HEK293 (cell line): ENCODE results near the gene PIGL.

Experiments used
- GFI1B ChIP-seq: fragments of 450-650 bp; formaldehyde crosslinking; IDR thresholded peaks from 2 replicates; pipeline ENCODE4 v1.5.1; 2016; ENCODE audit warnings: missing biosample characterization, missing genetic modification characterization
- GLI4 ChIP-seq: fragments of 450-650 bp; formaldehyde crosslinking; IDR thresholded peaks from 2 replicates; pipeline ENCODE4 v1.5.1; 2016; ENCODE audit warnings: missing biosample characterization, missing genetic modification characterization
- HIC1 ChIP-seq: fragments of 450-650 bp; formaldehyde crosslinking; IDR thresholded peaks from 2 replicates; pipeline ENCODE4 v1.5.1; 2016; ENCODE audit warnings: missing biosample characterization, missing genetic modification characterization
- REPIN1 ChIP-seq: fragments of 450-650 bp; formaldehyde crosslinking; IDR thresholded peaks from 2 replicates; pipeline ENCODE4 v1.5.1; 2017; ENCODE audit warnings: missing biosample characterization, missing genetic modification characterization, low read depth
- TCF7L2 ChIP-seq: IDR thresholded peaks from 2 replicates; pipeline ENCODE4 v1.6.1; 2011; ENCODE audit warnings: low read depth, mild to moderate bottlenecking, inconsistent platforms, low read length, moderate library complexity, borderline replicate concordance
- TRIM28 ChIP-seq: IDR thresholded peaks from 2 replicates; pipeline ENCODE4 v1.6.1; 2011; ENCODE audit warnings: low read length, control low read depth, borderline replicate concordance
- ZBTB20 ChIP-seq: fragments of 450-650 bp; formaldehyde crosslinking; IDR thresholded peaks from 2 replicates; pipeline ENCODE4 v1.5.1; 2016; ENCODE audit warnings: missing biosample characterization, missing genetic modification characterization
- ZFP69B ChIP-seq: fragments of 450-650 bp; formaldehyde crosslinking; IDR thresholded peaks from 2 replicates; pipeline ENCODE4 v1.5.1; 2016; ENCODE audit warnings: missing biosample characterization, missing genetic modification characterization
- ZNF10 ChIP-seq: fragments of 450-650 bp; formaldehyde crosslinking; IDR thresholded peaks from 2 replicates; pipeline ENCODE4 v1.5.1; 2017; ENCODE audit warnings: missing biosample characterization, missing genetic modification characterization
- ZNF114 ChIP-seq: fragments of 450-650 bp; formaldehyde crosslinking; IDR thresholded peaks from 2 replicates; pipeline ENCODE4 v1.5.0; 2017; ENCODE audit warnings: missing biosample characterization, missing genetic modification characterization
- ZNF138 ChIP-seq: fragments of 450-650 bp; formaldehyde crosslinking; IDR thresholded peaks from 2 replicates; pipeline ENCODE4 v1.5.1; 2016; ENCODE audit warnings: missing biosample characterization, missing genetic modification characterization, borderline replicate concordance
- ZNF169 ChIP-seq: fragments of 450-650 bp; formaldehyde crosslinking; IDR thresholded peaks from 2 replicates; pipeline ENCODE4 v1.5.1; 2016; ENCODE audit warnings: missing biosample characterization, missing genetic modification characterization
- ZNF202 ChIP-seq: fragments of 450-650 bp; formaldehyde crosslinking; IDR thresholded peaks from 2 replicates; pipeline ENCODE4 v1.5.1; 2016; ENCODE audit warnings: missing biosample characterization, missing genetic modification characterization, borderline replicate concordance
- ZNF221 ChIP-seq: fragments of 450-650 bp; formaldehyde crosslinking; IDR thresholded peaks from 2 replicates; pipeline ENCODE4 v1.5.1; 2017; ENCODE audit warnings: missing biosample characterization, missing genetic modification characterization, borderline replicate concordance
- ZNF223 ChIP-seq: fragments of 450-650 bp; formaldehyde crosslinking; IDR thresholded peaks from 2 replicates; pipeline ENCODE4 v1.5.1; 2016; ENCODE audit warnings: missing biosample characterization, missing genetic modification characterization
- ZNF280D ChIP-seq: fragments of 450-650 bp; formaldehyde crosslinking; IDR thresholded peaks from 2 replicates; pipeline ENCODE4 v1.5.1; 2016; ENCODE audit warnings: missing biosample characterization, missing genetic modification characterization
- ZNF292 ChIP-seq: fragments of 450-650 bp; formaldehyde crosslinking; IDR thresholded peaks from 2 replicates; pipeline ENCODE4 v1.5.1; 2016; ENCODE audit warnings: low read depth, missing biosample characterization, missing genetic modification characterization, borderline replicate concordance
- ZNF341 ChIP-seq: fragments of 450-650 bp; formaldehyde crosslinking; IDR thresholded peaks from 2 replicates; pipeline ENCODE4; 2016; ENCODE audit warnings: low read depth, missing biosample characterization, missing genetic modification characterization
- ZNF416 ChIP-seq: fragments of 450-650 bp; formaldehyde crosslinking; IDR thresholded peaks from 2 replicates; pipeline ENCODE4 v1.5.1; 2016; ENCODE audit warnings: missing biosample characterization, missing genetic modification characterization
- ZNF513 ChIP-seq: fragments of 450-650 bp; IDR thresholded peaks from 2 replicates; pipeline ENCODE4 v1.5.1; 2018; ENCODE audit warnings: missing biosample characterization, missing genetic modification characterization
- ZNF518A ChIP-seq: fragments of 450-650 bp; formaldehyde crosslinking; conservative IDR thresholded peaks from 2 replicates; pipeline ENCODE4 v1.5.1; 2016; ENCODE audit warnings: low read depth, missing biosample characterization, missing genetic modification characterization
- ZNF600 ChIP-seq: fragments of 450-650 bp; formaldehyde crosslinking; IDR thresholded peaks from 2 replicates; pipeline ENCODE4 v1.5.1; 2016; ENCODE audit warnings: missing biosample characterization, missing genetic modification characterization
- ZNF624 ChIP-seq: fragments of 450-650 bp; formaldehyde crosslinking; IDR thresholded peaks from 2 replicates; pipeline ENCODE4 v1.5.1; 2017; ENCODE audit warnings: missing biosample characterization, missing genetic modification characterization
- ZNF645 ChIP-seq: fragments of 450-650 bp; formaldehyde crosslinking; IDR thresholded peaks from 2 replicates; pipeline ENCODE4; 2016; ENCODE audit warnings: missing biosample characterization, missing genetic modification characterization
- ZSCAN23 ChIP-seq: fragments of 450-650 bp; formaldehyde crosslinking; IDR thresholded peaks from 2 replicates; pipeline ENCODE4 v1.5.1; 2016; ENCODE audit warnings: missing biosample characterization, missing genetic modification characterization

Gene PIGL

GRCh38 chr17:16353317-16354174 is 136.5 kb downstream of the PIGL start, which contains the start of gene CENPV (continued):
- TF ChIP-seq ZNF518A = no peak
- TF ChIP-seq ZNF513 (tag by site-specific recombination) = no peak
- no peak for TF ChIP-seq ZNF169 (tag by site-specific recombination)
- no peak for TF ChIP-seq ZNF341
- 0 out of 2 replicates have a peak, but pooled peaks have one; percentile 35 for TF ChIP-seq HIC1 (tag by site-specific recombination)
- no peak for TF ChIP-seq ZNF292 (tag by site-specific recombination)
- peak; percentile 32; the same call in 1 of the 2 replicates for TF ChIP-seq TRIM28
- peak; percentile 25; the same call in 1 of the 2 replicates for TF ChIP-seq ZBTB20 (tag by site-specific recombination)
- no peak for TF ChIP-seq ZNF202
- no peak for TF ChIP-seq ZNF10 (tag by site-specific recombination)
- TF ChIP-seq ZNF114 (tag by site-specific recombination) = no peak
- no peak for TF ChIP-seq REPIN1 (tag by site-specific recombination)
- TF ChIP-seq ZFP69B = no peak
- TF ChIP-seq ZNF221 (tag by site-specific recombination) = no peak
- TF ChIP-seq GFI1B (tag by site-specific recombination) = no peak
- TF ChIP-seq ZNF645 = no peak
- no peak for TF ChIP-seq GLI4 (tag by site-specific recombination)
- no peak for TF ChIP-seq ZSCAN23 (tag by site-specific recombination)
- TF ChIP-seq ZNF223 (tag by site-specific recombination) = no peak
- no peak for TF ChIP-seq ZNF416
- TF ChIP-seq ZNF600 (tag by site-specific recombination) = no peak
- no peak for TF ChIP-seq ZNF280D (tag by site-specific recombination)
- no peak for TF ChIP-seq ZNF624
- no peak for TF ChIP-seq ZNF138 (tag by site-specific recombination)
- no peak for TF ChIP-seq TCF7L2
